Measurements from ENCODE around the gene COL4A4.

COL4A4 gene

DNA sequence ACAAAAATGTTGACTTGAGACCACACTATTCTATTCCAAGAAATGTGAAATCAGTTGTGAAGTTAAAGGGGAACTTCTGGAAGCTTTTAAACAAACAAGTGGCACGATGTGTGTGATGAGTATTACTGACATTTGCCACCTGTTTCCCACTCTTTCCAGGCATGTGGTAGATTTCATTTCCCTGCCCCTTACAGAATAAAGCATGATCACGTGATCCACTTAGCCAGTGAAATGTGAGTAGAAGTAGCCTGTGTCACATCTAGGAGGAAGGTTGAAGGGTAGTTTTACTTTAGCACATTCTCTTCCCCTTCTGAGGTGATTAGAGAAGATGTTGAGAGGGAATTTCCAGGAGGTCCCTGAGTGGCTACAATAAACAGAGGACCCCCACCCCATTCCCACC is 3.8 kb downstream of the COL4A4 start:
- no peak for DNase-seq

DNA sequence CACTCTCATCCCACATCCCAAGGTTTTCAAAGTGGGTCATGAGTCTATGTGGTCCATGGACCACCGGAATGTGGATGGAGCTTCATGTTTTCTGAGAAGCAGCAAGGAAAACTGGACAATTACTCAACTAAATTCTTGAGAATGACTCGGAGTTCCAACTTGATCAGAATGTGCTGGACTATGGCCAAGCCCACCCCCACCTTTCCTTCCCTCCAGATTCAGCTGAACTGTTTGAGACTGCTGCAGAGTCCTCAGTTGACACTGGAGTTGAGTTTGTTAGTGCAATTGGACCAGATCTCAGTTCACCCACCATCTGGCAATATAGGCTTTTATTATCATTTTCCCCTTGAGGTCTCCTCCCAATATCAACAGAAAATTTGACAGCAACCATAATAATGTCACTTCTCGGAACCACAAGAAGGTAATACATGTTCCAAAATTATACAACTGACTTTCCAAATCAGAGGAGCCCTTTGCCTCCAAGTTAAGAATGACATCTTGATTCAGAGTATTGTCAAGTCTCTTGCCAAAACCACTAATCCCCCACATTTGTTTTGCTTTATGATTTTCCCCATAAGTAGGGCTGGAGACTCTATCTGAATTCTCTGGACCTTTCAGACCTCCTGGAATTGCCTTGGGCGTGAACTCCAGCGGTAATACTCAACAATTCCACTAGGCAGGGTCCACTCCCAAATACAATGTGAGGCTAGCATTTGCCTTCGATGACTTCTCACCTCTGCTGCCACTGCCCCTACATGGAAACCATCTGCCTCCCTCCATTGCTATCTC is 8.8 kb downstream of the COL4A4 start:
- no peak for DNase-seq

DNA sequence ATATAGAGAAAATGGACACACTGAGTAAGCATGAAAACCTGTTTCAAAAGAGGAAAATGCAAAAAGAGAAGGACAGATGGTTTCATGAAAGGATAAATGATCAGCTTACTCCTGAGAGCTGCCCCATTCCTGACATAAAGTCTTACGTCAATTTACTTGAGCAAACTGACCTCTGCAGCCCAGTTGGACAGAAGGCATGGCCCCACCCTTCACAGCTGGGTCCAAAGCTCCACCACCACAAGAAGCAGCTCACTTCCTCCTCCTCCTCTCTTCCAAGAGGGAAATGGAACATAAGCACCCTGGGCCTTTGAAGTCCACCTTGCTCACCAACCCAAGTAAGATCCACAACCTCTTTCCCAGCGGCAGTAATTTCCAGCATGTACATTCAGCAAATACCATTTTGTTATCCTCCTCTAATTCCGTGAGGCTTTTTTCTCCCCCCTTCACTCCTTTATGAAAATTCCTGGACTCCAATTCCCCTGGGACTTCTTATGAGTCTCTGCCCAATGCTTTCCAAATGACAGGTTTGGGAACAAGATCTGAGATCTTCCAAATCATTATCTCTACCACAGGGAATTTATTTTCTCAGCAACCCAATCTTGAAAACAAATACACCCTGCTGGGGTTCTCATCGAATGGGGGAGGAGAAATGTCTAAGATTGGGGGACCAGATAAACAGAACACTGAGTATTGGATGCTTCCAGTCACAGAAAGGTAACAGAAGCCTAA is 10.1 kb downstream of the COL4A4 start:
- DNase-seq = no peak

DNA sequence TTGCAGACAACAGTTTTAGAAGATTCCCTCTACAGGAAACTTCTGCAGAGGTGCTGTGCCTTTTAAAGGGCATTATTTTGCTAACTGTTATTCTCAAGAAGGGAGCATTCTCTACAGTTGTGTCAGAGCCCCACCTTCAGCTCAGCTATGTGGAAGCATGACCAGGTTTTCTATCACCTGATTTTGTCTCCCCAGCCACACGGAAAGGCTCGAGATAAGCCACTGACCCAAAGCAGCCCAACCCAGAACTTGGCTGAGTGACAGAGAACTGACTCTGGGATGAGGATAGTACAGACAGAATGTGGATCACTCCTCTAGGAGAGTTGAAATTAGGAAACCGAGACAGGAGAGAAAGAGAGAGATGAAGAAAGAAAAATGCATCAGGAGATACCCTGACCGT is 10.7 kb downstream of the COL4A4 start:
- DNase-seq = no peak

DNA sequence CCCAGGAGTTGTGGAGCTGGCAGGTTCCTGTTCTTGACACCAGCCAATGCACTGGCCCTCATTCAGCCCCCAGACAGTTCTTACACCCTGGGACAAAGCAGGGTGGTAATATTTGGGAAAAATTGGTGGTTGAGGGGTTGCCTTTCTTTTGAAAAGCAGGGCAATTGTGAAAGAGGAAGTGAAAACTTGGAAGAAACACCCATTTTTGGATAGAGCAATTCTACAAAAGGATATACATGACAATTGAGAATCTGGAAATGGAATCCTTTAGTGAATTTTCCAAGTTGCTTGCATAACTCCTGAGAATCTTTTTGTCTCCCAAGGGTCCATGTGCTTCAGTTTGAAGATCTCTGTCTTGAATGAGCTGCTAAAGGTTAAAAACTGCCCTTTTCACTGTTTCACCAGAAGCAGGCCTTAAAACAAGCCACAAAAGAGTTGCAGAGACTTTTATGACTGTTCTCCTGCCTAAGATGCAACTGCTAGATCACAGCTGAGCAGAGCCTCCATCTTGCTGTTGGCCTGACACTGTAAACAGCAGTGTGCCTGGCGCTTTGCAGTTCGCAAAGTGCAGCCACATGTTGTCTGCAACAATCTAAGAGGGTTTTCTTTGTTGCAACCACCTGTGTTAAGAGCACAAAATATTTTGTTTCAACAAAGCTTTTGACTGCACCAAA is 11.8 kb downstream of the COL4A4 start:
- no peak for DNase-seq

DNA sequence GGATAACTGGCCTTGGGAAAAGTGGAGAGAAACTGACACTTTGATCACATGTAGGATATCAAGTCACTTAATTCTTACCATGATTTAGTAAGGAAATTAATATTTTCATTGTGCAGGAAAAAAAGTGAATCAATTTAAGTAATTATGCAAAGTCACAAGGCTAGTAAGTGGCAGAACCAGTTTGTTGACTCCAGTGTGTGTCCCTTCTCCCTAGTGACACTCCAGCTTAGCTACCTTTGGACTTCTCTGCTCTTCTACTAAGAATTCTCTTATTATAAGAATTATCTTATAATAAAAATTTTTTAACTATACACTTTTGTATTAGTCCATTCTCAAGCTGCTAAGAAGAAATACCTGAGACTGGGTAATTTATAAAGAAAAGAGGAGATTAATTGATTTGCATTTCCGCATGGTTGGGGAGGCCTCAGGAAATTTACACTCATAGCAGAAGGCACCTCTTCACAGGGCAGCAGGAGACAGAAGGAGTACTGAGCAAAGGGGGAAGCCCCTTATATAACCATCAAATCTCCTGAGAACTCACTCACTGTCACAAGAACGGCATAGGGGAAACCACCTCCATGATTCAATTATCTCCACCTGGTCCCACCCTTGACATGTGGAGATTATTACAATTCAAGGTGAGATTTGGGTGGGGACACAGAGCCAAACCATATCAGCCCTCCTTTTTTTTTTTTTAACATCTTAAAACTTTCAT is 13.6 kb downstream of the COL4A4 start:
- DNase-seq = no peak

DNA sequence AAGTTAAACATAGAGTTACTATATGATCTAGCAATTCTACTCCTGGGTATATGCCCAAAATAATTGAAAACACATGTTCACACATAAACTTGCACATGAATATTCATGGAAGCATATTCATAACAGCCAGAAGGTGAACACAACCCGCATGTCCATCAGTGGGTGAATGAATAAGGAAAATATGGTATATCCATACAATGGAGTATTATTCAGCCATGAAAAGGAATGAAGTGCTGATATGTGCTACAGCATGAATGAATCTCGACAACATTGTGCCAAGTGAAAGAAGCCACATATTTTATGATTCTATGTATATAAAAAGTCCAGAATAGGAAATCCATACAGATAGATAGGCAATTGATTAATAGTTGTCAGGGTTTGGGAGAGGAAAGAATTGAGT is 15.9 kb downstream of the COL4A4 start:
- DNase-seq = no peak

DNA sequence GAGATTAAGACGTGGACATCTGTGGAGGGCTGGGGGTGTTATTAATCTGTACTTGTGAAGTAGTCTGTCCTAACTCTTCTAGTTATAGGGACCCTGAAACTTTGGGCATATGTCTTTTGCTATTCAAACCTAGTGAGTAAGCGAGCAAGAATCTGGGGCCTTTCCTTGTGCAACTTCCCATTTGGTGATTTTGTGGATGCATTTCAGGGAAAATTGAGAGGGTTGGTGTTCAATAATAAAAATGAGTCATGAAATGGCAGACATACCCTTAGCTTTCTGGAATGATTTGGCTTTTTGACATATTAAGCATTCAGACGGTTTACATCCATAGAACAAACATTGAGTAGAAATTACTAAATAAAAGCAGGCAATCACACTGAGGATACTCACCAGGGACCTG is 17.0 kb downstream of the COL4A4 start:
- no peak for DNase-seq

DNA sequence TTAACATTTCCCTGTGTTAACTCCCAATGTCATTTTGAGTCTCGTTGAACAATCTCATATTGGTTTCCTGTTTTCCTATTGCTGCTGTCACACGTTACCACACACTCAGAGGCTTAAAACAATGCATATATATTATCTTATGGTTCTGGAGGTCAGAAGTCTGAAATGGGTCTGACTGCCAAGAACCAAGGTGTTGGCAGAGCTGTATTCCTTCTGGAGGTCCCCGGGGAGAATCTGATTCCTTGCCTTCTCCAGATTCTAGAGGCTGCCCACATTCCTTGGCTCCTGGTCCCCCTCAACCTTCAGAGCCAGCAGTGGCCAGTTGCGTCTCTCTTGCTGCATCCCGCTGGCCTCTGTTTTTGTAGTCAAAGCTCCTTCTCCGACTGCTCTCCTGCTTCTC is 17.5 kb downstream of the COL4A4 start:
- no peak for DNase-seq

DNA sequence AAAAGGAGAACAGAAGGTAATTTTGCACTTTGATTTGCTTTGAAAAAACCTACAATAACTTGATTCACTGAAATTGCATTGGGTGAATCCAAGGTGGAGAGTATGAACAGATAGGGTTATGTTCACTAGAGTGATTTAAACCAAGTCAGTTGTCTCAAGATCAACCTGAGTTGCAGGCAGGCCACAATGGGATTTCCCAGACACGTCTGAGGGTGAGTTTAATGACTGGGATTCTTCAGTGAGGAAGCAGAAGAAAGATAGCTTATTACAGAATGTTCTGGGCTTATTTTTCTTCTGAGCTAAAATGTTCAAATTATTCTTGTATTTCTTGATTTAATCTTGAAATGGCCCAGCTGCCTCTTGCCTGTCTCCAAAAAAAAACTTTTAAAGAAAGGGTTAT is 20.1 kb downstream of the COL4A4 start:
- DNase-seq = no peak

DNA sequence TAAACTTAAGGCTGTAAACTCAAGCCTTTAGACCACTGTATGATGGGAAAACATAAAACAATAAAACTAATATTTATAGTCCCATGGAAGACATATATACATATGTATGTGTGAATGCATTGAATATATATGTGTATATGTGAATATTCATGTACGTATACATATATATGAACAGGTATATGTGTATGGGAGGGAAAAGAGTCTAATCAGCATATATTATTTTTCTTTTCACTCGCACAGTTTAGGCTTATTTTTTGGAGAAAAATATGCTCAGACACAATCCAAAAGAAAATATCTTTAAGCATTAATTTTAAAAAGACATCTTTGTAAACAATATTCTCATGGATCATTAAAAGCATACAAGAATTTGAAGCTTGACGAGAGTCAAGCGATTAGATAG is 22.7 kb downstream of the COL4A4 start:
- DNase-seq = no peak

DNA sequence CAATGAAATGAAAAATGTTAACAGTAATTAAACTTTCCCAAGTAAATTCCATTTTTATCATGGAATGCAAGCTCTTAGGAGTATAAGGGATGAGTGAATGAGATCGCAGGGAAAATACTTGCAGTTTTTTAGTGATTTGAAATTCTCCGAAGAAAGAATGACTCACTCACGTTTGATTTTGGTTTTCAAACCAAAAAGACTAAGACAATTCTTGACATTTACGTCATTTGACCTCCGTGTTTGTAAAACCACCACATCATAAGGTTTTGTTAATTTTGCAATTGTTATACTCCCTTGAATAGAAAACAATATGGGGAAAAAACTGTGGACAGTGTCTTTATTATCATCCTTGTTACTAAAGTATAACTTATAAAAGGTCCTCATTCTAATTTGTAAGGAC is 29.4 kb downstream of the COL4A4 start:
- no peak for DNase-seq

DNA sequence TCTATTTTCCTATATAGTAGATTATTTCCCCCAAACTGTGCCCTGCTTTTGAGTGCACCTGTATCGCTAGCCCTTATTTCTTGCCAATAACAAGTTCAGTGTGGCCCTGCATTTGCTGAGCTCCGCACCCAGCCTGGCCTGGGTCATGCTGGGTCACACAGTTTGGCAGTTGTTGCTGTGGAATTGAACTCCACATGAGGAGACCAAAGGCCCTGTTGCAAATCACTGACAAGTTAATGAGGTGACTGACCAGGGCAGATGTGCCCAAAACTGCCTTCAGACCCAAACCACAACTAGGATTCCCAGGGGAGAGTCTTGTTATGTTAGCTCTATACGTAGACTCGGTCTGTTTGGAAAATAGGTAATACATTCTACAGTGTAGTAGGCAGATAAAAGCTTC is 31.0 kb downstream of the COL4A4 start:
- DNase-seq = no peak

DNA sequence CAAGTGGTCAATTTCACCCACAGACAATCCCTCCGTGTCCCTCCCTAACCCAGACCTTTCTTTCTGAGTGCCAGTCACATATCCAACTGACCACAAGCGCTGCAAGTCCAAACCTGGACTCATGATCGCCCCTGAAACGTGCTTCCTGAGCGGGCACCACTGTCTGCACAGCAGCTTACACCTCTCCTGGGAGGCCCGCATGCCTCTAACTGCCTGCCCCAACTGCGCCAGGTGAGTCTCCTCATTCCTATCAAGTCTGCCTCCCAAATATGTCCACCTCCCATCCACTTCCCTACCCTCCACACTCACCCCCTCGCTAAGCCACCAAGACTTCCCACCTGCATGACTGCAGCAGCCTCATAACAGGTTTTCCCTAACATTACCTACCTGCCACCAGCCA is 33.4 kb downstream of the COL4A4 start:
- no peak for DNase-seq

DNA sequence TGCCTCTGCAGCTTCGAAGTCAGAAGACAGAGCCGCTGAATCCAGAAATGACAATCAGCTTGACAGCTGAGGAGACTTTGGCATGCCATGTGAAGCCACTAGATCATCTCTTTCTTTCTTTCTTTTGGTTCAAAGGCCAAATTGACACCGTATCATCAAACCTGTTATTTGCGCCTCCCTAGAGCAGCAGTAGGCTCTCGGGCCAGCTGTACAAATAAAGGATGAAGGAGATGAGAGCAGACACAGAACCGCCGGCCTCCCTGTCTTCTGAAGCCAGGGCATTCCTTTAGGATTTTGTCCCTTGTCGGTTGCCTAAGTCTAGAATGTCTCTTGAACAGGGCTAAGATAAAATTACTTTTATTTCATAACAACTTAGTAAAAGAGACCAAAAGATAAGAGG is 36.8 kb downstream of the COL4A4 start:
- DNase-seq = no peak

DNA sequence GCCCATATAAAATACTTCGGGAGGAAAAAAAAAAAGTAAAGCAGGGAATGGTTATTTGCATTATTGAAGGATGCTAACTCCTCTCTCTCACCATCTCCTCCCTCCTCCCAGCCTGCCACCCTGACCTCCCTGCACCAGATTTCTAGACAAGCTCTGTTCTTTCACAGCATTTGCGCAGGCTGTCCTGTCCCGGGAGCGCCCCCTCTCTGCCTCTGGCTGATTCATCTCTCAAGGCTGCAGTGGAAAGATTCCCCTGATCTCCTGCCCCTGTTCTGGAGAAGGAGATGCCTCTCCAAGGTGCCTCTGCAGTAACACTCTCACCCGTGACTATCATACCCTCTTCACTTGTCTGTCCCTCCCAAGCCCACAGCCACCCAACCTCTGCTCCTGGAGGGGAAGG is 38.5 kb downstream of the COL4A4 start:
- DNase-seq = no peak

DNA sequence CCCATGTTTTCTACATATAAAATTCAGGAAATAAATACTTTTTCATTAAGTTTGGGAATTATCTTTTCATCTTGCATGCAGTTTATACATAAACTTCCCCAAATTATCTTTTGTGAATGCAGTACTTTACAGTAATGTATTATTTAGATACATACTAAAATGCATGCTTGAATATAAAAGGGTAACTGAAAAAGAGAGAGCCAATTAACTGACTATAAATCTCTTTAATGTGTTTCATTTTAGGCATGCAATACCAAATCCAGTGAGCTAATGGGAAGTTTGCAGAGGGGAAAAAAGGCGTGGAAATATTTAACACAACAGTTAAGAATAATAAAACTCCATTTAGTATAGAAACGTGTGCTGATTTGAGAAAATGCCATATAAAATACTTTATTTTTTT is 39.2 kb downstream of the COL4A4 start:
- DNase-seq = no peak

DNA sequence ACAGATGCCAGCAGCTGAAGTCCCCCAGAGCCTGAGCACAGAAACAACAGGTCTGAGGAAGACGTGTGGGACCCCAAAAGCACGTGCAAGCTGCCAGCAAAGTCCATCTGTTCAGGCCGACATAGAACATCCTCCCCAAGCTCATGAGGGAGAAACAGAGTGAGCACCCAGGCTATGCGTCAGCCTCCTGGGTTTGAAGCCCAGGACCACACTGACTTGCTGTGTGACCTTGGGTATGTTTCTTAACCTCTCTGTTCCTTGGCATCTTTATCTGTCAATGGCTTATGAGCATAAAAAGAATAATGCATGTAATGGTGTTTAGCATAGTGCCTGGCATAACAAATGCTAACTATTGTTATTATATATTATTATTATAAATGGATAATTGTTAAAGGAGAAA is 40.3 kb downstream of the COL4A4 start:
- DNase-seq = no peak

DNA sequence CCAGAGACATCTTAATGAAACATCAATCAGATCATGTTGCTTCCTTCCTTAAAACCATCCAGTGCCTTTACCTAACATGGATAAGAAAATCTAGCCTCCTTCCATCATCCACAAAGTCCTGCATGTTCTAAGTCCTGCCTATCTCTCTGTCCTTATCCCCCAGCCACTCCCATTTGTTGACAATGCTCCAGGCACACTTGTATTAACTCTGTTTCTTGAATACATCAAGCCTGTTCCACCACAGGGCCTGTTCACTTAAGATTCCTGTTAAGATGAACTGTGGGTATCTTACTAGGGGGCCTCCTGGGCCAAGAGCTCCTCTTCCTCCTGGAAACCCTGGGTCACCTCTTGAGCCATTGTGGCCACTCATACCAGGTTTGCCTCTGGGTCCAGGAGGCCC is 45.7 kb downstream of the COL4A4 start:
- no peak for DNase-seq

DNA sequence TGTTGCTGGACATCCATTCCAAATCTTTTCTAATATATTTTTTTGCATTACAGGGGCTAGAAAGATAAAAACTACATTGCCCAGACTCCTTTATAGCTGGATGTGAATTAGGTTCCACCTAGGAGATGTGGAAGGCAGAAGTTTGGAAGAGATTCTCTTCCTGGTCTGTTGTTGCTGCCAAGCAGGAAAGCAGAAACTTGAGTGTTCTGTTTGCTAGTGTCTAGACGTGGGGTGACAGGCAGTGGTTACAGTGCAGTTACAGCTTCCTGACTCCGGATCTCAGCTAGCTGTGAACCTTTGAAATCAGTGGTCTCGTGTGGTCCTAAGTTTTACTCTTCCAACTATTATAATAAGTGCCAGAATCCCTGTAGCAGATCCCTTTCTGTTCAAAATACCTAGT is 46.2 kb downstream of the COL4A4 start:
- DNase-seq = no peak

DNA sequence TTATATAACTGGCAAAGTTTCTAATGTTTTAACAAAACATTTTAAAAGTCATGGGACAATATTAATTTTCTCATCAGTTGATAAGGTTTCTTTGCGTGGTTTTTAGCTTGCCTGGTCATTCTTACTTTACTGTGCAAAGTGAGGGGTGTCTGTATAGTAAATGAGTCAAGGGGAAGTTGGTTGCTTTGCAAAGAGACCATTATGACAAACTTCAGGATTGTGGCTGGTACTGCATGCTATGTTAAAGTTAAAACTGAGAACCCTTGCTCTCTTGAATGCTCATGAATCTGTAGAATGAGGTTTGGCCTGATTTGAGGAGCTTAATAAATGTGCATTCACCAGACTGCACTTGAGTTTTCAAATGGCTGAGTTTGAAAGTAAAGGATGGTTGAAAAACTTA is 47.0 kb downstream of the COL4A4 start:
- DNase-seq = no peak

DNA sequence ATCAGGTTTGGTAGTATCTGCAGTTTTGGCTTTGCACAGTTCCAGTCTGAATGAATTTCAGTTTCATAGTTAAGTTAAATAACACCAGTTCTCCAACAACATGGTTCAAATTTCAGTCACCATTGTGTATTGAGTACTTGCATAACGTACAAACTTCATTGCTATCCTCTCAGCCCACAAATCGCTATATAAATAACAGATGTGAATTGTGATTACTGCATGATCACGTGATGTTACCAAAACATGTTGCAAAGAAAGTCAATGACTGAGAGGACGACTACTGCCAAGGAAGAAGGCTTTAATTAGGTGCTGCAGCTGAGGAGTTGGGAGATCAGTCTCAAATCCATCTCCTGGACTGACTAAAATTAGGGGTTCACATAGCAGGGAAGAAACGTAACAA is 48.2 kb downstream of the COL4A4 start:
- no peak for DNase-seq
